GM12878 (cell line): ENCODE results near the gene HSD17B14. TPM values are rescaled to one million over a fixed set of nuclear protein-coding genes. Genes with fewer than 3 reads are reported as not detected.
A peak's percentile ranks its signal among the peaks of the same experiment; 100 is the strongest.

Source experiments
- ATF3 ChIP-seq: IDR thresholded peaks from 2 replicates; pipeline ENCODE4 v1.6.1; 2011; ENCODE audit warnings: low read depth, mild to moderate bottlenecking, low read length, moderate library complexity, borderline replicate concordance; ENCODE audit errors: extremely low read depth
- CREB1 ChIP-seq: IDR thresholded peaks from 2 replicates; pipeline ENCODE4 v1.6.1; 2012; ENCODE audit warnings: low read depth, mild to moderate bottlenecking, inconsistent platforms
- E4F1 ChIP-seq: fragments of 450-650 bp; IDR thresholded peaks from 2 replicates; pipeline ENCODE4 v1.6.1; 2018; ENCODE audit warnings: borderline replicate concordance, mild to moderate bottlenecking; ENCODE audit not compliant: partially characterized antibody
- ELK1 ChIP-seq: IDR thresholded peaks from 2 replicates; pipeline ENCODE4 v1.6.1; 2012; ENCODE audit warnings: low read depth, low read length, improper control_type of control experiment
- FOXM1 ChIP-seq: IDR thresholded peaks from 2 replicates; pipeline ENCODE4 v1.6.1; 2012; ENCODE audit warnings: low read depth, mild to moderate bottlenecking, inconsistent platforms, low read length, moderate library complexity
- MLLT1 ChIP-seq: fragments of 450-650 bp; IDR thresholded peaks from 2 replicates; pipeline ENCODE4 v1.6.1; 2016; ENCODE audit warnings: mild to moderate bottlenecking
- MYB ChIP-seq: fragments of 150-350 bp; IDR thresholded peaks from 2 replicates; pipeline ENCODE4 v1.6.1; 2014; ENCODE audit warnings: mild to moderate bottlenecking, low read depth, low read length, borderline replicate concordance
- NBN ChIP-seq: fragments of 450-650 bp; IDR thresholded peaks from 2 replicates; pipeline ENCODE4 v1.6.1; 2016
- NFXL1 ChIP-seq: fragments of 450-650 bp; IDR thresholded peaks from 2 replicates; pipeline ENCODE4 v1.6.1; 2017; ENCODE audit warnings: antibody characterized with exemption, mild to moderate bottlenecking, borderline replicate concordance
- SIN3A ChIP-seq: IDR thresholded peaks from 2 replicates; pipeline ENCODE4 v1.6.1; 2012; ENCODE audit warnings: low read depth, low read length, improper control_type of control experiment
- SP1 ChIP-seq: IDR thresholded peaks from one replicate; pipeline ENCODE4 v1.6.1; 2011; ENCODE audit warnings: low read depth, low read length
- TCF3 ChIP-seq: IDR thresholded peaks from 2 replicates; pipeline ENCODE4 v1.6.1; 2012; ENCODE audit warnings: low read depth, mild to moderate bottlenecking, low read length, borderline replicate concordance; ENCODE audit not compliant: insufficient read depth
- USF2 ChIP-seq: IDR thresholded peaks from 2 replicates; pipeline ENCODE4 v1.6.1; 2011; ENCODE audit warnings: low read depth, low read length, improper control_type of control experiment, borderline replicate concordance
- ZBTB11 ChIP-seq: fragments of 450-650 bp; formaldehyde crosslinking; IDR thresholded peaks from 2 replicates; pipeline ENCODE4 v1.5.0; 2022; ENCODE audit warnings: mild to moderate bottlenecking, missing genetic modification characterization
- ZBTB33 ChIP-seq: fragments of 450-650 bp; IDR thresholded peaks from 2 replicates; pipeline ENCODE4 v1.6.1; 2017; ENCODE audit warnings: mild to moderate bottlenecking
- ZNF622 ChIP-seq: fragments of 450-650 bp; IDR thresholded peaks from 2 replicates; pipeline ENCODE4 v1.6.1; 2017; ENCODE audit warnings: mild to moderate bottlenecking, inconsistent platforms
- polyA plus RNA-seq, 11 experiments: library from polyadenylated mRNA; depleted of rRNA in 4 of 11; unstranded in 6 of 11; stranded (reverse) in 5 of 11; fragments of >200 nt; fragmentation: Nextera tagmentation in 4 of 11; fragmentation: Illumina TruSeq in 1 of 11; extraction: Ambion mirVana in 4 of 11; extraction: Trizol in 1 of 11; gene quantifications; 1 replicate in 1 of 11; 2 replicates in 10 of 11; pipeline versions ENCODE4 v1.2.1 to v1.2.3, GENCODE V29; 2011 to 2016; ENCODE audit warnings: inconsistent platforms in 2 of 11, missing spikeins in 2 of 11, low read depth in 1 of 11
- total RNA-seq, 4 experiments: library from RNA; depleted of rRNA in 3 of 4; stranded (reverse); fragments of >200 nt in 3 of 4; fragmentation: Illumina TruSeq in 1 of 4; extraction: Trizol in 1 of 4; gene quantifications; 2 replicates each; pipeline versions ENCODE4 v1.2.1 to v1.2.3, GENCODE V29; 2013 to 2021

Gene HSD17B14
- total and polyA plus RNA-seq, 10 of the 15 experiments (the other 5 are each of a cell fraction or from before 2014, with no cell fraction given): 0.21 to 4.1 (median 0.61) TPM

- TF ChIP-seq ZBTB11 (CRISPR knock-in tag) (peak; percentile 18; the same call in 1 of the 2 replicates), ELK1 (no peak), ZBTB33 (0 out of 2 replicates have a peak, but pooled peaks have one; percentile 22), E4F1 (no peak), MLLT1 (peak; percentile 92), TCF3 (peak; percentile 90; the same call in 1 of the 2 replicates), SIN3A (peak; percentile 71; the same call in 1 of the 2 replicates), NFXL1 (no peak), FOXM1 (no peak), CREB1 (peak; percentile 95), NBN (peak; percentile 99), MYB (peak; percentile 68), USF2 (no peak), ZNF622 (no peak), SP1 (peak; percentile 82), ATF3 (no peak)
These were observed 36.0 kb upstream of the HSD17B14 start, which contains the start of gene PPP1R15A (continued) for GRCh38 chr19:48872182-48872883.
